GM12878 (cell line): ENCODE measurements around the gene SRCIN1.

Experiments
- BCL3 ChIP-seq: IDR thresholded peaks from 2 replicates; pipeline ENCODE4 v1.6.1; 2011; ENCODE audit warnings: borderline replicate concordance, low read depth, mild to moderate bottlenecking, moderate library complexity, low read length; ENCODE audit not compliant: insufficient read depth, poor library complexity, severe bottlenecking
- CTCF ChIP-seq, 3 experiments: IDR thresholded peaks in 2 of 3; conservative IDR thresholded peaks in 1 of 3; 2 replicates each; pipeline ENCODE4 v1.5.1; 2011; ENCODE audit warnings: low read depth in 3 of 3, low read length in 3 of 3, mild to moderate bottlenecking in 3 of 3, control low read depth in 2 of 3, moderate library complexity in 2 of 3, inconsistent platforms in 1 of 3, mixed read lengths in 1 of 3; ENCODE audit not compliant: control insufficient read depth in 2 of 3, insufficient read depth in 1 of 3; ENCODE audit errors: extremely low read depth in 1 of 3
- HDAC2 ChIP-seq: fragments of 200-600 bp; sonication (generic); IDR thresholded peaks from 2 replicates; pipeline ENCODE4 v1.6.1; 2017
- HDAC6 ChIP-seq: fragments of 200-600 bp; sonication (generic); IDR thresholded peaks from one replicate; pipeline ENCODE4 v1.8.0; 2017; ENCODE audit warnings: antibody characterized with exemption; ENCODE audit not compliant: unreplicated experiment
- IRF4 ChIP-seq: IDR thresholded peaks from 2 replicates; pipeline ENCODE4 v1.6.1; 2011; ENCODE audit warnings: low read depth, low read length
- NFYA ChIP-seq: IDR thresholded peaks from 2 replicates; pipeline ENCODE4 v1.6.1; 2011; ENCODE audit warnings: low read depth, mild to moderate bottlenecking, low read length, improper control_type of control experiment, borderline replicate concordance
- PBX3 ChIP-seq: IDR thresholded peaks from 2 replicates; pipeline ENCODE4 v1.6.1; 2011; ENCODE audit warnings: mild to moderate bottlenecking, low read depth, low read length, moderate library complexity; ENCODE audit not compliant: insufficient replicate concordance
- POLR2A ChIP-seq: IDR thresholded peaks from 2 replicates; pipeline ENCODE4 v1.6.1; 2011; ENCODE audit warnings: low read depth, mild to moderate bottlenecking, low read length

- TF ChIP-seq HDAC2 (no peak), POLR2A (no peak), IRF4 (no peak), HDAC6 (no peak), BCL3 (no peak), PBX3 (no peak), NFYA (no peak), CTCF (IDR thresholded peaks at IDR 0.05 in 2 of 3, conservative IDR thresholded peaks at IDR 0.05 in 1 of 3; ENCODE audit: control insufficient read depth in 2 of 3, extremely low read depth in 1 of 3, insufficient read depth in 1 of 3, low read depth in 3 of 3, low read length in 3 of 3) (no peak)
Observed at GRCh38 chr17:38625482-38625881, 19.7 kb upstream of the SRCIN1 start.
